Measurements from ENCODE around the gene RBM12. TPM values are rescaled to one million over a fixed set of nuclear protein-coding genes. Genes with fewer than 3 reads are reported as not detected.

The RBM12 gene
- total RNA-seq, 2 experiments from 2014 or later = 110 to 114 TPM

DNA sequence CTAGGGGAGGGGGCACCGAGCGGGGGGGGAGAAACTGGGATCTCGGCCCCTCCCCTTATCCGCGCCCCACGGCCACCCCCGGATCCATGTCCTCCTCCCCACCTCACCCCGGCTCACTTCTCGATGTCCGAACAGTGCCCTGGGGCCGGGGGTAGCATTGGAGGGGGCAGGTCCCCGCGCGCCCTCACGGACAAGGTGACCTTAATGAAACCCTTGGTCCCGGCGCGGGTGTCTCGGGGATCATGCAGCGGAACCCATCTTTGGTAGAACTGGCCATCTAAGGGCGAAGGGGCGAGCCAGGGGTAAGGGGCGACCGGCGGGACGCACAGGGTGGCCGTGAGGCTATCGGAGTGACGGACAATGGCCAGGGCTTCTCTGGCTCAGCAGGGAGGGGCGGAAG is 62.7 kb downstream of the RBM12 start:
- Mint-ChIP-seq H3K36me3 (no peaks in the 10 kb centered on the region), H3K4me1 (ENCODE audit: low read depth) (peaks cover 9% of the 10 kb centered on the region), H3K9me3 (no peaks in the 10 kb centered on the region), H3K27ac (no peak overlapping the region), H3K4me3 (no peak overlapping the region), H3K27me3 (peaks cover 18% of the 10 kb centered on the region)
- POLR2A ChIA-PET = interaction anchor here (0.7 to 2.1 kb wide), 4 partner anchors 14 to 62 kb away, joined by 3 to 8 read pairs (median 4); partner anchors contain the start of genes ERGIC3 and SPAG4
- DNase-seq = no peak
- CTCF ChIA-PET = interaction anchor here (1.0 to 2.0 kb wide), 18 partner anchors 14 to 352 kb away, joined by 3 to 16 read pairs (median 5); partner anchors contain the start of genes ERGIC3, NFS1, ROMO1 and SCAND1
- intact Hi-C loops (cut with micrococcal nuclease) = loop anchor here (1.0 to 5.0 kb wide), 4 partner anchors 14 to 350 kb away; partner anchors contain the start of gene SCAND1

GRCh38 chr20:35600993-35601973 is 63.4 kb downstream of the RBM12 start:
- Mint-ChIP-seq H3K27me3 (peaks cover 18% of the 10 kb centered on the region), H3K9me3 (no peaks in the 10 kb centered on the region), H3K4me1 (ENCODE audit: low read depth) (peaks cover 9% of the 10 kb centered on the region), H3K36me3 (no peaks in the 10 kb centered on the region), H3K27ac (no peak overlapping the region), H3K4me3 (peak overlapping the region; percentile 67)
- ChIA-PET CTCF (interaction anchor here (0.6 to 2.0 kb wide), 25 partner anchors 13 to 504 kb away, joined by 3 to 16 read pairs (median 4); partner anchors contain the start of genes ERGIC3, NFS1, ROMO1 and SCAND1), POLR2A (interaction anchor here (0.7 to 2.1 kb wide), 3 partner anchors 14 to 63 kb away, joined by 3 to 8 read pairs (median 6); partner anchors contain the start of genes ERGIC3 and SPAG4)
- intact Hi-C loops (cut with micrococcal nuclease) = loop anchor here (1.0 to 5.0 kb wide), 4 partner anchors 15 to 351 kb away; partner anchors contain the start of gene SCAND1
- DNase-seq = peak; percentile 89

DNA sequence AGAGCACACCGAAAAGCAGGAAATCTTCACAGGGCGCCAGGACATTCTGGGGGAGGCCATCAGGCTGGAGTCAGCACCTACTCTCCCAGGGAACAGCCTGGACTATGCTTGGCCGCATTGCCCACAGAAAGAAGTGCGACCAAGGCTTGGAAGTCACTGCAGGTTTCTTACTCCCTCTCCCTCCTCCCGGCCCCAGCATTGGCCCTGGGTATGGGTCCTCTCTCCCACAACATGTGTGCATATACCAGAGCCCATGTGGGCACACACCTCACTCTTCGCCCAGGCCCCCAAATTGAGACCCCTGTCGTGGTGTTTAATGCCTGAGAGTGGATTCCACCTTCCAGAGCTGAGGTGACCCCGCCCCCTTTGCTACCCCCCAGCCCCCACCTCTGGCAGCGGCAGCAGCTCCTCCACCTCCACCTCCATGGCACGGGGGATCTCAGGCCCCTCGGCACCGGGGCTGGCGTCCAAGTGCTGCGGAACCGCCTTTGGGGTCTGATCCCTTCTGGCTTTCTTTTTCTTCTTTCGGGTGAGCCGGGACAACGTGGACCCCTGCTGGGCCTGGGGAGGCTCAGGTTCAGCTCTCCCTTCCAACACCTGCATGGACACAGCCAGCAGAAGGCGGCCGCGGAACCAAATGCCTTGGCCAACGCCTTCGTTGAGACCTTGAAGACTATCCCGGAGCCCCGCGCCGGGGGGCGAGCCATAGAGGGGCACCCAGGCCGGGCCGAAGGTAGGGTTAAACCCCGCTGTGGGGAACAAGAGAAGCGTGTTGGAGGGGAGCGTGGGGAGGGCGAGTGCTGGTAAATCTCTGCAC is 64.3 kb downstream of the RBM12 start:
- ChIA-PET POLR2A (interaction anchor here (2.1 kb wide), 1 partner anchor 58 kb away, joined by 8 read pairs; the partner anchor contains the start of gene ERGIC3), CTCF (interaction anchor here (0.6 to 2.0 kb wide), 18 partner anchors 11 to 503 kb away, joined by 3 to 16 read pairs (median 5); partner anchors contain the start of genes ERGIC3, NFS1, ROMO1 and SCAND1)
- H3K36me3 Mint-ChIP-seq = no peaks in the 10 kb centered on the region
- peaks cover 18% of the 10 kb centered on the region for H3K27me3 Mint-ChIP-seq
- H3K4me1 Mint-ChIP-seq (ENCODE audit: low read depth) = peaks cover 9% of the 10 kb centered on the region
- H3K9me3 Mint-ChIP-seq = no peaks in the 10 kb centered on the region
- H3K27ac Mint-ChIP-seq = no peak overlapping the region
- DNase-seq = no peak
- intact Hi-C loops (cut with micrococcal nuclease) = loop anchor here (5.0 kb wide), 2 partner anchors 282 to 352 kb away; partner anchors contain the start of gene SCAND1
- no peak overlapping the region for H3K4me3 Mint-ChIP-seq

DNA sequence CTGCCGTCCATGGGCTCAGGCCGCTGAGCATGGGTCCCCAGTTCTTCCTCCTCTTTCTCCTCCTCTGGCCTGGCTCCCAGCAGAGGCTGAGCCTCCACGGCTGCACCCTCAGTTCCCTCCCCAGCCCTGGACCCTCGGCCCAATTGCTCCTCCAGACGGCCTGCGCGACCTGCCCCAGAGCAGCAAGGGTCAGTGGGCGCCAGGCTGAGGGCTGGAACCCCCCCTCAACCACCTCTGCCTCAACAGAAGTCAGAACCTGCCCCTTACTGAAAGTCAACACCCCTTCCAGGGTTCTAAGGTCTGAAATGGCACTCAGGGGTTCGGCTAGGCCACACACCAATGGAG is 65.0 kb downstream of the RBM12 start:
- Mint-ChIP-seq H3K27me3 (peaks cover 18% of the 10 kb centered on the region), H3K4me3 (no peak overlapping the region), H3K36me3 (no peaks in the 10 kb centered on the region), H3K4me1 (ENCODE audit: low read depth) (peaks cover 9% of the 10 kb centered on the region), H3K27ac (no peak overlapping the region), H3K9me3 (no peaks in the 10 kb centered on the region)
- ChIA-PET CTCF (no interaction called here), POLR2A (interaction anchor here (2.1 kb wide), 1 partner anchor 57 kb away, joined by 8 read pairs; the partner anchor contains the start of gene ERGIC3)
- intact Hi-C loops (cut with micrococcal nuclease) = loop anchor here (5.0 kb wide), 2 partner anchors 283 to 353 kb away; partner anchors contain the start of gene SCAND1
- no peak for DNase-seq

Other genes starting within 250 kb of the RBM12 start
- gene GDF5, start 226.7 kb downstream of the RBM12 start, total RNA-seq = not detected
- gene CEP250, start 209.3 kb downstream of the RBM12 start, total RNA-seq = 10 to 100 TPM; 47.2 to 60.8 TPM
- gene C20orf173, start 135.2 kb downstream of the RBM12 start, total RNA-seq = not detected
- 100 to 1,000 TPM; 109 to 120 TPM for gene ERGIC3, start 122.8 kb downstream of the RBM12 start, total RNA-seq
- gene SPAG4, start 49.1 kb downstream of the RBM12 start, total RNA-seq = 1 to 10 TPM; 7.5 to 9.4 TPM
- gene CPNE1, start within 50 bp of the RBM12 start, total RNA-seq = 100 to 1,000 TPM; 242 to 253 TPM
- 10 to 100 TPM; 36.9 to 40.8 TPM for gene NFS1, start 34.5 kb upstream of the RBM12 start, total RNA-seq
- 100 to 1,000 TPM; 141 to 142 TPM for gene ROMO1, start 34.5 kb upstream of the RBM12 start, total RNA-seq
- 100 to 1,000 TPM; 243 to 259 TPM for gene RBM39, start 77.4 kb upstream of the RBM12 start, total RNA-seq
- gene PHF20, start 107.1 kb upstream of the RBM12 start, total RNA-seq = 10 to 100 TPM; 49.1 to 50.5 TPM

All from activated CD4-positive, alpha-beta memory T cell treated with anti-CD3 and anti-CD28 coated beads for 36 hours (primary cell).